GM12878 (cell line): ENCODE measurements around the gene FHOD3. TPM values are rescaled to one million over a fixed set of nuclear protein-coding genes. Genes with fewer than 3 reads are reported as not detected.

Experiments used
- CBX3 ChIP-seq: fragments of 200-600 bp; sonication (generic); IDR thresholded peaks from 2 replicates; pipeline ENCODE4 v1.6.1; 2016; ENCODE audit warnings: low read depth, borderline replicate concordance
- ELK1 ChIP-seq: IDR thresholded peaks from 2 replicates; pipeline ENCODE4 v1.6.1; 2012; ENCODE audit warnings: low read depth, low read length, improper control_type of control experiment
- FOXM1 ChIP-seq: IDR thresholded peaks from 2 replicates; pipeline ENCODE4 v1.6.1; 2012; ENCODE audit warnings: low read depth, mild to moderate bottlenecking, inconsistent platforms, low read length, moderate library complexity
- GABPA ChIP-seq: IDR thresholded peaks from 2 replicates; pipeline ENCODE4 v1.6.1; 2014; ENCODE audit warnings: antibody characterized with exemption, low read depth, mild to moderate bottlenecking, inconsistent platforms
- NFXL1 ChIP-seq: fragments of 450-650 bp; IDR thresholded peaks from 2 replicates; pipeline ENCODE4 v1.6.1; 2017; ENCODE audit warnings: antibody characterized with exemption, mild to moderate bottlenecking, borderline replicate concordance
- PKNOX1 ChIP-seq: fragments of 450-650 bp; IDR thresholded peaks from 2 replicates; pipeline ENCODE4 v1.6.1; 2016; ENCODE audit warnings: mild to moderate bottlenecking
- POU2F2 ChIP-seq: IDR thresholded peaks from 3 replicates; pipeline ENCODE4 v1.6.1; 2011; ENCODE audit warnings: low read depth, mild to moderate bottlenecking, low read length, borderline replicate concordance
- RAD21 ChIP-seq: IDR thresholded peaks from 2 replicates; pipeline ENCODE4 v1.6.1; 2011; ENCODE audit warnings: mild to moderate bottlenecking, low read depth, low read length, moderate library complexity; ENCODE audit not compliant: insufficient read depth
- RCOR1 ChIP-seq: conservative IDR thresholded peaks from 2 replicates; pipeline ENCODE4 v1.6.1; 2012; ENCODE audit warnings: low read depth, low read length, improper control_type of control experiment
- SMARCA5 ChIP-seq: fragments of 450-650 bp; IDR thresholded peaks from 2 replicates; pipeline ENCODE4 v1.6.1; 2017; ENCODE audit warnings: mild to moderate bottlenecking
- ZBED1 ChIP-seq: IDR thresholded peaks from 2 replicates; pipeline ENCODE4 v1.6.1; 2016; ENCODE audit warnings: borderline replicate concordance
- polyA plus RNA-seq, 11 experiments: library from polyadenylated mRNA; depleted of rRNA in 4 of 11; unstranded in 6 of 11; stranded (reverse) in 5 of 11; fragments of >200 nt; fragmentation: Nextera tagmentation in 4 of 11; fragmentation: Illumina TruSeq in 1 of 11; extraction: Ambion mirVana in 4 of 11; extraction: Trizol in 1 of 11; gene quantifications; 1 replicate in 1 of 11; 2 replicates in 10 of 11; pipeline versions ENCODE4 v1.2.1 to v1.2.3, GENCODE V29; 2011 to 2016; ENCODE audit warnings: inconsistent platforms in 2 of 11, missing spikeins in 2 of 11, low read depth in 1 of 11
- total RNA-seq, 4 experiments: library from RNA; depleted of rRNA in 3 of 4; stranded (reverse); fragments of >200 nt in 3 of 4; fragmentation: Illumina TruSeq in 1 of 4; extraction: Trizol in 1 of 4; gene quantifications; 2 replicates each; pipeline versions ENCODE4 v1.2.1 to v1.2.3, GENCODE V29; 2013 to 2021
- TF ChIP-seq, protein P1 (sequence below), 3 experiments: IDR thresholded peaks in 2 of 3; conservative IDR thresholded peaks in 1 of 3; 2 replicates each; pipeline ENCODE4 v1.5.1; 2011; ENCODE audit warnings: low read depth in 3 of 3, low read length in 3 of 3, mild to moderate bottlenecking in 3 of 3, control low read depth in 2 of 3, moderate library complexity in 2 of 3, inconsistent platforms in 1 of 3, mixed read lengths in 1 of 3; ENCODE audit not compliant: control insufficient read depth in 2 of 3, insufficient read depth in 1 of 3; ENCODE audit errors: extremely low read depth in 1 of 3
- TF ChIP-seq, protein P2 (sequence below): fragments of 450-650 bp; IDR thresholded peaks from 2 replicates; pipeline ENCODE4 v1.6.1; 2017; ENCODE audit warnings: antibody characterized with exemption, mild to moderate bottlenecking, moderate library complexity

Gene FHOD3
- total and polyA plus RNA-seq, 10 of the 15 experiments (the other 5 are each of a cell fraction or from before 2014, with no cell fraction given) = 0.77 to 26.7 (median 10.4) TPM

GRCh38 chr18:36284671-36285295 lies 12.7 kb upstream of the FHOD3 start (continued):
- TF ChIP-seq, protein P1, sequence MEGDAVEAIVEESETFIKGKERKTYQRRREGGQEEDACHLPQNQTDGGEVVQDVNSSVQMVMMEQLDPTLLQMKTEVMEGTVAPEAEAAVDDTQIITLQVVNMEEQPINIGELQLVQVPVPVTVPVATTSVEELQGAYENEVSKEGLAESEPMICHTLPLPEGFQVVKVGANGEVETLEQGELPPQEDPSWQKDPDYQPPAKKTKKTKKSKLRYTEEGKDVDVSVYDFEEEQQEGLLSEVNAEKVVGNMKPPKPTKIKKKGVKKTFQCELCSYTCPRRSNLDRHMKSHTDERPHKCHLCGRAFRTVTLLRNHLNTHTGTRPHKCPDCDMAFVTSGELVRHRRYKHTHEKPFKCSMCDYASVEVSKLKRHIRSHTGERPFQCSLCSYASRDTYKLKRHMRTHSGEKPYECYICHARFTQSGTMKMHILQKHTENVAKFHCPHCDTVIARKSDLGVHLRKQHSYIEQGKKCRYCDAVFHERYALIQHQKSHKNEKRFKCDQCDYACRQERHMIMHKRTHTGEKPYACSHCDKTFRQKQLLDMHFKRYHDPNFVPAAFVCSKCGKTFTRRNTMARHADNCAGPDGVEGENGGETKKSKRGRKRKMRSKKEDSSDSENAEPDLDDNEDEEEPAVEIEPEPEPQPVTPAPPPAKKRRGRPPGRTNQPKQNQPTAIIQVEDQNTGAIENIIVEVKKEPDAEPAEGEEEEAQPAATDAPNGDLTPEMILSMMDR (IDR thresholded peaks at IDR 0.05 in 2 of 3, conservative IDR thresholded peaks at IDR 0.05 in 1 of 3; ENCODE audit: control insufficient read depth in 2 of 3, extremely low read depth in 1 of 3, insufficient read depth in 1 of 3, low read depth in 3 of 3, low read length in 3 of 3) = peak; percentile 76 to 92 (median 83)
- TF ChIP-seq, protein P2, sequence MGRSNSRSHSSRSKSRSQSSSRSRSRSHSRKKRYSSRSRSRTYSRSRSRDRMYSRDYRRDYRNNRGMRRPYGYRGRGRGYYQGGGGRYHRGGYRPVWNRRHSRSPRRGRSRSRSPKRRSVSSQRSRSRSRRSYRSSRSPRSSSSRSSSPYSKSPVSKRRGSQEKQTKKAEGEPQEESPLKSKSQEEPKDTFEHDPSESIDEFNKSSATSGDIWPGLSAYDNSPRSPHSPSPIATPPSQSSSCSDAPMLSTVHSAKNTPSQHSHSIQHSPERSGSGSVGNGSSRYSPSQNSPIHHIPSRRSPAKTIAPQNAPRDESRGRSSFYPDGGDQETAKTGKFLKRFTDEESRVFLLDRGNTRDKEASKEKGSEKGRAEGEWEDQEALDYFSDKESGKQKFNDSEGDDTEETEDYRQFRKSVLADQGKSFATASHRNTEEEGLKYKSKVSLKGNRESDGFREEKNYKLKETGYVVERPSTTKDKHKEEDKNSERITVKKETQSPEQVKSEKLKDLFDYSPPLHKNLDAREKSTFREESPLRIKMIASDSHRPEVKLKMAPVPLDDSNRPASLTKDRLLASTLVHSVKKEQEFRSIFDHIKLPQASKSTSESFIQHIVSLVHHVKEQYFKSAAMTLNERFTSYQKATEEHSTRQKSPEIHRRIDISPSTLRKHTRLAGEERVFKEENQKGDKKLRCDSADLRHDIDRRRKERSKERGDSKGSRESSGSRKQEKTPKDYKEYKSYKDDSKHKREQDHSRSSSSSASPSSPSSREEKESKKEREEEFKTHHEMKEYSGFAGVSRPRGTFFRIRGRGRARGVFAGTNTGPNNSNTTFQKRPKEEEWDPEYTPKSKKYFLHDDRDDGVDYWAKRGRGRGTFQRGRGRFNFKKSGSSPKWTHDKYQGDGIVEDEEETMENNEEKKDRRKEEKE = no peak
- TF ChIP-seq ELK1 (no peak), RAD21 (peak; percentile 99), GABPA (no peak), RCOR1 (no peak), SMARCA5 (0 out of 2 replicates have a peak, but pooled peaks have one; percentile 35), CBX3 (no peak), ZBED1 (no peak), FOXM1 (peak; percentile 32; the same call in 1 of the 2 replicates), PKNOX1 (no peak), POU2F2 (0 out of 3 replicates have a peak, but pooled peaks have one; percentile 37), NFXL1 (no peak)
